SKM-1 treated with dmso at 0.1 percent for 144 hours (cell line): ENCODE measurements around the gene NFIA.

Source experiments
- DNase-seq: peaks from one replicate; lab custom pipeline; 2025; ENCODE audit not compliant: unreplicated experiment; lab: John Stamatoyannopoulos, UW

Gene NFIA

GRCh38 chr1:61344696-61345095 is 262.3 kb downstream of the NFIA start:
- no peak for DNase-seq

DNA sequence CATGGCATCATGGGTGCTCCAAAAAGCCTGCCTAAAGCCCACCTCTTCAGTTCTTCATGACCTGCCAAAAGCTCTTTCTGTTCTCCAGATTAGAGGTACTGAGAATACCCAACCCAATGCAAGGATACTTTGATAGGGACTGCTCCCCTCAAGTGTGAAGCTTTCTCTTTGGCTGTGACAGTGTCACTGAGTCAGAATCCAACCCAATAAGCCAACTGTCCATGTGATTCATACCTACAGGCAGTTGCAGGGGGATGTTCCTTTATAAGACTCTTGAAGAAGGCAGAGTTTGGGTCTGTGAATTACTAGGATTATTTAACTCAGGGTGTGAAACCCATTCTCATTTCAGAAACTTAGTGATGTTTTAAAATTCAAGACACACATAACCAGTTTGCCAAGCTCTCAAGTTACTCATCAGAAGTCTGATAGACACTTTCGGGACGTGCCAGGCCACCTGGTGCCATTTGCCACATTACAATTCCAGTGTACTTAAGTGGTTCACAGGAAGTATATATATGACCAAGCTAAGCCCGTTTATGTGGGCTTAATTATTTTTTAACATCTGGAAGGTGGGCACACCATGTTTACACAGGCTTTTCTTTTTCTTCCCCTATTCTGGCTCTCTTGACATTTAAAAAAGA is 265.8 kb downstream of the NFIA start:
- DNase-seq = no peak

DNA sequence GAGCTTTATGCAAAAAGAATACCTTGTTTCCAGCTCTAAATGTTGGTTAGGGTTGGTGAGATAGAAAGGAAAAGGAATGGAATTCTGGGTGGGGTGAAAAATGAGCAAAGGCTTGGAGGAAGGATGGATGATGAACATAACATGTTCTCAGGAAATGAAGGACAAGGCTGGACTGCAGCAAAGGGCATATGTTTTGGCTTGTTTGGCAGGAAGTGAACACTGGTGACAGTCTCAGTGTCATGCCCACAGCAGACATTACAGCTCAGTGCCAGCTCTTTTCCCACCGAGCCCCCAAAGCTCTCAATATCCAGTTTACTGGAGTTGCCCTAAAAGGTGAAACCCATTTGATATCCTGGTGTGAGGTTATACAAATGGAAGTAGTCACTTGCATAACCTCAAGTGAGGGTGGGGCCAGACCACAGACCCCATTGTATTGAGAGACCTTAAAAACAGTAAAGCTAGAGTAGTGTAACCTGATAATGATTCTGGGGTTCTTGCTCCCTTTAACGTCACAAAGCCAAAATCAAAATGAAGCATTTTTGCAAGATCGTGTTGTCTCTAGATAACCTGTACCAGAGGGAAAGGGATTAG is 270.6 kb downstream of the NFIA start:
- DNase-seq = no peak

DNA sequence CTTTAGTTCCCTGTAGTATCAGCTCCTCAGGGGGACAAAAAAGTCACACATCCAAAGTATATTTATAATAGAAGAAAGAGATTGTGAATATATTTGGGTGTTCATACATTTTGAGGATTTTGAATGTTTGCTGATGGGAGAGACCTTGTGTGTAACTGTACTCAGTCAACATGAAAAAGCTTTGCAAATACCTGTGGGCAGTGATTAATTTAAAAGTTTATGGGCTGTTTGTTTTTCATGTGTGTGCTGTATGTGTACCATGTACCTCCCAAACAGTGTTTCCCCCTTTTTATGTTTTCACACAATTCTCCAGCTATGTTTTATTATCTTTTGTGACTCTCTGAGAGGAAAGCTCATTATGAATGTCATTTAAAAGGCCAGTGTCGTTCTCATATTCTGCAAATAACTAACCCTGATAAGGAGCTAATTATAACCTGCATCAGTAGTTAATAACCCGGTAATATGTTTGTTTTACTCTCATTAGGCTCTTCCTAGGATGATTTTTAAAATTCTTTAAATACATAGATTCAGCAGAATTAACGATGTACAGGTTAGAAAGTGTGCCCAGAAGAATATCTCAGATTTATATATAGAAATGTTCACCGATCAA is 271.5 kb downstream of the NFIA start:
- no peak for DNase-seq

DNA sequence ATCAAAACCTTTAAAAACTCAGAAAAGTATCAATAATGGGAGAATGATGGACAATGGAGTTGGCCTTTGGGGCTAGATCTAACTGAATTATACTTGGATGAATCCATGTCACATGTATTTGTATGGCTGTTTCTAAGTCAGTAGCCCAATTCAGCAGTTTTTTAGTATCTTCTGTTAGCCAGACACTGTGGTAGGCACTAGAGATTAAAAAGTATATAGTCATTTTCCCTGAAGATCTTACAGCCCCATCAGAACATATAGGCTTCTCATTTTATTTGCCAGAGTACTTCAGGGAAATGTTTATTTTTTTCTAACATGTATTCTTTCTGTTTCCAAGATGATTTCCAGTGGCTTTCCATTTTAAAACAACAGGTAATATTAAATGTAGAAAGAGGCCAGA is 273.7 kb downstream of the NFIA start:
- DNase-seq = no peak

GRCh38 chr1:61356995-61357394 is 274.6 kb downstream of the NFIA start:
- no peak for DNase-seq

DNA sequence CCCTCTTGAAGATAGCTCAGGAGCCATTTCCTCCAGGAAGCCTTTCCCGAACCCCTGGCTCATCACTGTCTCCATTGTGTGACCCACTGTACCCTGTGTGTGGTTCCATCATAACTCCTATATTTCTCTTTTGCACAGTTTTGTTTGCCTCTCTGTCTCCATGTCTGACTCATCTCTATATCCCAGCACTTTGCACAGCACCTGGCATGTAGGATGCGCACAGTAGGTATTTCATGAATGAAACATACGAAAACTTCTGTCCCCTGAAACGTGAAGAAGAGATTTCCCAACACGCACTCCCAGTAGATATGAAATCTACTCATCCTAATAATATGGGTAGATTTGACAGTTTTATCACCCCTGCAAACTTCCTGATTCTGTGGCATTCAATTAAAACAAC is 275.2 kb downstream of the NFIA start:
- DNase-seq = no peak

- DNase-seq = no peak
These were observed 276.6 kb downstream of the NFIA start for GRCh38 chr1:61358770-61359455.

DNA sequence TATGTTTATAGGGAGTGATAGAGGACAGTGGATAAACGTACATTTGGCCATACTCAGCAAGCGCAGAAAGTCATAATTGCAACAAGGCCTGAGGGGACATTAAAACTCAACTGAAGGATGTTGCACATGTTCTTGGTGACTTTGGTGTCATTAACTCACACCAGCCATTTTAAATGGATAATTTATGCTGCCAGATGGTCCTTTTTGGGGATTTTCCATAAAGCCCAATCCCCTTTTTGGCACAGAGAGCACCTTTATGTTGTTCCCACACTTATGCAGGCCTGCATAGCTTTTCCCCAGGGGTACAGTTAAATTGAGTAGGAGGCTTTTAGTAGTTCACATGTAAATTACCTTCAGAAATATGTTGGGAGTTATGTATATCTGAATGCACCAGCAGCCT is 279.6 kb downstream of the NFIA start:
- no peak for DNase-seq

DNA sequence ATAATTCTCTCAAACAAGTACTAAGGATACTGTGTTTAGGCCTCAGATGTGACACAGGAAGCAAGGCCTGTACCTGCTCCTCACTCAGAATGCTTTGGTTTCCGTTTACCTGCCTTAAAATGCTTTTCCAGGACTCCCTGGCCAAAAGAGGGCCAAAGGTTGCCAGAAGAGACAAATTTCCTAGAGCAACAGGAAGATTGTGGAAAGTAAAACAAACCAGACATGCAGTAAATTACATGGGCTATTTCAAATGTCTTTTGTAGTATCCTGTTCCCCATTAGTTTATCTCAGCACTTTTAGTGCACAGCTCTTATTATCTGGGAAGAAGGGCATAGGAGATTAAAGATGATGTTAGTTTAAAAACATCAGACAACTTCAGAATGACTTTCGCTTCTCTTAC is 280.0 kb downstream of the NFIA start:
- no peak for DNase-seq

DNA sequence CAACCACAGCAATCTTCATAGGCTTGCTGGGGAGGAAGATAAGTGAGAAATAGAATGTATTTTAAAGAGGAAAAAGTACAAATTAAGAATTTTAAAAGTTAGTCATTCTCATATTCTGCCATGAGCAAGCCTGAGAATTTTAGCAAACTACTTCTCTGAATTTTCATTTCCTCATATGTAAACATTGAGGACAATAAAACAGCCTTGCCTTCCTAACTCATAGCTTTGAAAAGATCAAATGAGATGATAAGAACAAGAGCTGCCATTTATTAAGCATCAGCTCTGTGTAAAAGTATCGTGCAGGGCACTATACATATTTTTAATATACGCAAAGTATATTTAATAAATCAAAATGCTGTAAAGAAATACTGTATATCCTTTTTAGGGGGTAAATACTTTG is 286.0 kb downstream of the NFIA start:
- DNase-seq = no peak

GRCh38 chr1:61368876-61369275 is 286.5 kb downstream of the NFIA start:
- peak; percentile 4 for DNase-seq

- DNase-seq = no peak
These were observed 288.0 kb downstream of the NFIA start for GRCh38 chr1:61370177-61370912.

DNA sequence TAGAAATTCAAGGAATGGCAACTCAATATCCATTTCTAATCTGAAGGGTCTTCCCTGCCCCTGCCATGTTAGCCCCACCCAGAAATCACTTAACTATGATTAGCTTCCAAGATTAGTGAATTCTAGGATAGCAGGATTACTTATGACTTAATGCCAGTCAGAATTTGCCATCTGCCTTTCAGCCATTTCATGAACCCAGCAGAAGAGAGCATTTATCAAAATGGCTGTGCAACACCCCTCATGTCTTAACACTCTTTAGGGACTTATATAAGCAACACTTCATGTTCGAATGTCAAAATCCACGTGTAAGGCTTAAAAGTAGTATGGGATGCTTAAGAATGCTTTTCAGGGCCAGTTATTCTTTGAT is 288.5 kb downstream of the NFIA start:
- no peak for DNase-seq

GRCh38 chr1:61372944-61373343 is 290.6 kb downstream of the NFIA start:
- DNase-seq = no peak

DNA sequence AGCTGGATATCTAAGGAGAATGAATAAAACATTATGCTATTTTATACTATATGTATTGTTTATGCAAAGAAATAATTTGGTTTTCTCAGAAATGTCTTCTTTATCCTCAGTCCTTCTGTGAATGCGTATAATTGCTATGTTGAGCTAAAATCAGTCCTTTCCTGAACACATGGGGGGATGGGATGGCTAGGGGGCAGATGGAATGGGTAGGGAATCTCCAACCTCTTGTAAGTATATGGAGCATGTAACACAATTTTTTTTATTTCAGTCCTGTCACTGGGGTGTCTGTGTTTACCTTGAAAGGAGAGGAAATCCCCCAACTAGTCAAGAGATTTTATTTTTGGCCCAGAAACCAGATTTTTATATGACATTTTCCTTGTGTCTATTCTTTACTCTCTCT is 291.8 kb downstream of the NFIA start:
- DNase-seq = no peak

DNA sequence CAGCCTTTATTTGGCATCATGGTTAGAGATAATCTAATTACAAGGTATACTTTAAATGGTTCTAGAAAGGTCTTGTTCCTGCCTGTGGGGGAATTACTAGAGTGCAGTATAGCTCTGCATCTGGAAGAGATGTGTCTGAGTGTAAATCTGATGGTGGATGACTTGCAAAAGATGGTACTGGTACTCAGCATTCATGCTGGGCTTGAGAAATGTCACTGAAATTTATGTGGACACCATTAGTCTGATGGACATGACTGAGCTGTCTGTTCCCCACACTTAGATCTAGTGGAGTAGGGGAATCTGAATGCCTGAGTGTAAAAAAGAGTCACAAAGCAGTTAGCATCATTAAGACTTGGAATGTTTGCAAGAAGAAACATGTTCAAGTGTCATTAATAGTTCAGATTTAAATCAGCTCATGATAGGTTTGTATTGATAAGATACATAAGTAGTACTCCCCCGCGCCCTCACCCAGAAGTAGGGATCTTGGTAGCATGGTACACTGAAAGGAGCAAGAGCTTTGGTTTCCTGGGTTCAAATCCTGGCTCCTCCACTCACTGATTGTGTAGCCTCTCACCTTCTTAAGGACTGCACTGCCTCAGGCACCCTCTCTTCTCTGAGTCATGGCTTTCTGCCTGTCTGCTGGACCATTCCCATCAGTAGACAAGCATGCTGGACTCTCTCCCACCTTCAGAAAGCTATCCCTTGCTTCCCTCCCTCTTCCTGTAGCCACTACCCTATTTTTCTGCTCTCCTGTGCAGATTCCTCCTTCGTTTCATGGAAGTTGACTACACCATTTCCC is 292.9 kb downstream of the NFIA start:
- no peak for DNase-seq

DNA sequence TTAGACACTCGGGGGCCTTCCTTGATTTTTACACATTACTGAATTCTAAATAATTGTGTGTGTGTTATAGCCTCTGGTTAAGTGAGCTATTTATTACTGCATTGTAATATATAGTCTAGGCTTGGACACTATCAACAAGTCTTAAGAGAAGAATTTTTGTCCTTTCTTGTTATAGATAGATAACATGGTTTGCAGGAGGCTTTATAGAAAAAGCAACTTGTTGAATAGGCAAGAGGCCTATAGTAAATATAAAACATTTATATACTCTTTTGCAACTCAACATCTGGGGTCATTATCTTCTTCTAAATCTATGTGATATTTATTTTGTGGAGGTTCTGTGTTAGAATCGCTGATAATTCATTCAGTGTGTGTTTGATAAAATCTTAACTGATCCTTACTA is 293.8 kb downstream of the NFIA start:
- no peak for DNase-seq

GRCh38 chr1:61377242-61377958 is 295.0 kb downstream of the NFIA start:
- no peak for DNase-seq

DNA sequence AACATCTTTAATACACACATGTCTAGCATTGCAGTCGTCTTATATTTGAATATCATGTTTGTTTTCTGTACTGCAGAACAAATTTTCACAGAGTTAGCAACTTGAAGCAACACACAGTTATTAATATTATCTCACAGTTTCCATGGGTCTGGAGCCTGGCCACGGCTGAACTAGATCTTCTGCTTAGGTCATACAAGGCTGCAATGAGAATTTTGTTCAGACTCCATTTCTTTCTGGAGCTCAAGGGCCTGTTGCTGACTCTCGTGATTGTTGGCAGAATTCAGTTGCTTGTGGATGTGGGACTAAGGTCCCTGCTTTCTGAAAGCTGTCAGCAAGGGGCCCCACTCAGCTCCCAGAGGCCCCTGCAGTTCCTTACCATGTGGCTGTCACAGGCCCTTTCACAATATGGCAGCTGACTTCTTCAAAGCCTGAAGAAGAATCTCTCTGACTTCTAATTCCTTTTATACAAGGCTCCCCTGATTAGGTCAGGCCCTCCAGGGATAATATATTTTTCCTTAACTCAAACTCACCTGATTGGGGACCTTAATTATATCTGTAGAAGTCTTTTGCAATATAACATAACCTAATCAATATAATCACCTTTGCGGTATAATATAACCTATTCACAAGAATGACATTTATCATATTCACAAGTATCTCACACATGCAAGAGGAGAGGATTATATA is 296.3 kb downstream of the NFIA start:
- DNase-seq = no peak
